Measurements from ENCODE around the gene ZFAND6.

Gene ZFAND6

DNA sequence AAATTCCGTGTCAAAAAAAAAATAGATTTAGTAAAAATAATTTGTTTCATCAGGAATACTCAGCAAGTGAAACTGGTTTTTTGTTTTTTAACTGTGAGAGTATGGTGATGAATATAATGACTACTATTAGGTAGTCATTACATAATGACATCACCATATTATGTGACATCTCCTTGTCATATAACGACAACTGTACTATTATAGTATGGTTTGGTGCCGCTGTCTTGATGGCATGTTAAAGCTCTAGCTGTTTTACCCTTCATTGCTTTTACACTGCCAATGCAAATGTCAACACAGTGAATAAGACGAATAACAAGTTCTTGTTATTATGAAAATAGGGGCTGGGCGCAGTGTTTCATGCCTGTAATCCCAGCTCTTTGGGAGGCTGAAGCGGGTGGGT is 47.7 kb downstream of the ZFAND6 start:
- no peak for TF ChIP-seq GATA3 (IDR thresholded peaks at IDR 0.05; ENCODE audit: low read depth, low read length)
- no peak for TF ChIP-seq GATA2 (IDR thresholded peaks at IDR 0.05; ENCODE audit: low read depth, low read length)

DNA sequence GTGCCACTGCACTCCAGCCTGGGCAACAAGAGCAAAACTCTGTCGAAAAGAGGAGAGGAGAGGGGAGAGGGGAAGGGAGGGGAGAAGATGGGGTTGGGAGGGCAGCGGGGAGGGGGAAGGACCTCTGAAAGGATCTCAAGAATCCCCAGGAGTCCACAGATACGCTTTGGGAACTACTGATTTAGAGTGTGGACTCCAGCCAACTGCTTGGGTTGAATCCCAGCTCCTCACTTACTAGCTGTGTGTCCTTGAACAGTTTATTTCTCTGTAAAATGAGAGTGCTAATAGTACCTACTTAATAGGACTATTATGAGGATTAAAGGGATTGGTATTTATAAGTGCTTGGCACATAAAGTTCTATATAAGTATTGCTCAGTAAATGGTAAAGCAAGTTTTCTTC is 48.3 kb downstream of the ZFAND6 start:
- TF ChIP-seq GATA2 (IDR thresholded peaks at IDR 0.05; ENCODE audit: low read depth, low read length) (no peak), GATA3 (IDR thresholded peaks at IDR 0.05; ENCODE audit: low read depth, low read length) (no peak)

DNA sequence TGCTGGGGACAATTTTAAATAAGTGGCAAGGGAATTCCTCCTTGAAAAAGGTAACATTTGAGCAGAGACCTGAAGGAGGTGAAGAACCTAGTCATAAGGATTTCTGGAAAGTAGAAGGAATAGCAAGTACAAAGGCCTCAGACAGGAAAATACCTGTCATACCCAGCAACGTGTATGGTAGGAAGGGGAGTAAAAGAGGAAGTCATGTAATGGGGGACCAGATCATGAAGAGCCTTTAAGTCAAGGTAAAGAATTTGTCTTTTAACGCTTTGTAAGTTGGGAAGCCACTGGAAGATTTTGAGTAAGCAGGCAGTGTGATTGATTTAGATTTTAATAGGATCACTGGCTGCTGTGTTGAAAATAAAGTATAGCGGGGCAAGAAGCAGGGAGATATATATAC is 49.9 kb downstream of the ZFAND6 start:
- TF ChIP-seq GATA2 (IDR thresholded peaks at IDR 0.05; ENCODE audit: low read depth, low read length): no peak
- TF ChIP-seq GATA3 (IDR thresholded peaks at IDR 0.05; ENCODE audit: low read depth, low read length): no peak

DNA sequence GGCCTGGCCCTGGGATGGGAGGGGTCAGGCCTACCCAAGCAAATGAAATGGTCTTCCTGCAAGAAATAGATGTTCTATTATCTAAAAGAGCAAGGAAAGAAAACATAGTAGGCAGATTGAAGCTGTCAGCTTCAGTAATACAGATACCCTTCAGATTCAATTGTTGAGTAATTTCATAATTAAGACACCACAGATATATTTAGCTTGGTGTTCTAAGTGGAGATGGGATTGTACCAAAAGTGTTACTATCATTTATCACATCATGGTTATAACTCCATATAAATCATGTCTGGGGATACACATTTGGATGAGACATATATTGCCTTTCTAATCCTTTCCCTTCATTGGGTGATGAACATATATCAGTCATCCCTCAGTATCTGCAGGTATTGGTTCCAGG is 51.4 kb downstream of the ZFAND6 start:
- TF ChIP-seq GATA2 (IDR thresholded peaks at IDR 0.05; ENCODE audit: low read depth, low read length) (no peak), GATA3 (IDR thresholded peaks at IDR 0.05; ENCODE audit: low read depth, low read length) (no peak)

DNA sequence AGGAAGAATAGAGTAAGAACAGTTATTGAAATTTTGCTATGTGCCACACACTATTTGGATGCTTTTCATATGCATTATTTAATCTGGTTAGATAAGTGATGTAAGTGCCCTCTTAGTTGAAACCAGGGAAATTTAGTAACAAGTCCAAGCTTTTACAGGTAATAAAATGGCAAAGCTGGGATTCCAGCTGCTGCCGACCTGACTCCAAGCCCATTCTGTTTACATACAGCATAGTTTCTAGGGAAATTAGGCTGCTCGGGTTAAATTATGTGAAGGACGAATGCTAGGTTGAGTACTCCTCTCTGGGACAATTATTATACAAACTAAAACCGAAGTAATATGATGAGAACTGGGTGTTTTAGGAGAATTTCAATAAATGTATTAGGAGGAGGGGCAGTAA is 54.6 kb downstream of the ZFAND6 start:
- TF ChIP-seq GATA3 (IDR thresholded peaks at IDR 0.05; ENCODE audit: low read depth, low read length): no peak
- TF ChIP-seq GATA2 (IDR thresholded peaks at IDR 0.05; ENCODE audit: low read depth, low read length): no peak

DNA sequence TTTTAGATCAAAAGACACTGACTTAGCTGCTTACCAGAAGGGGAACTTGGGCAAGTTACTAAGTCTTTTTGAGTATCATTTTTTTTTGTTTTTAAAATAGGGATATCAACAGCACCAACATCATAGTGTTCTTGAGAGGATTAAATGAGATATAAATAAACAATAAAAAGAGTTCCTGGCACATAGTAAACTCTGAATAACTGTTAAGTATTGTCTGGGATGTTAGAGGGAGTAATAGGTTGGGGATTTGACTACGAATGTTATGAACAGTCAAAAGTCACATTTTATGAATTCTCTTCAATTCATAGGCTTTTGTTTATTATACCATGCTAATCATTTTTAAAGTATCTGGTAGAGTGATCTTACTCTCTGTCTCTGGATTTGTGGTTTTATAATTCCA is 55.5 kb downstream of the ZFAND6 start:
- TF ChIP-seq GATA3 (IDR thresholded peaks at IDR 0.05; ENCODE audit: low read depth, low read length) (no peak), GATA2 (IDR thresholded peaks at IDR 0.05; ENCODE audit: low read depth, low read length) (no peak)

DNA sequence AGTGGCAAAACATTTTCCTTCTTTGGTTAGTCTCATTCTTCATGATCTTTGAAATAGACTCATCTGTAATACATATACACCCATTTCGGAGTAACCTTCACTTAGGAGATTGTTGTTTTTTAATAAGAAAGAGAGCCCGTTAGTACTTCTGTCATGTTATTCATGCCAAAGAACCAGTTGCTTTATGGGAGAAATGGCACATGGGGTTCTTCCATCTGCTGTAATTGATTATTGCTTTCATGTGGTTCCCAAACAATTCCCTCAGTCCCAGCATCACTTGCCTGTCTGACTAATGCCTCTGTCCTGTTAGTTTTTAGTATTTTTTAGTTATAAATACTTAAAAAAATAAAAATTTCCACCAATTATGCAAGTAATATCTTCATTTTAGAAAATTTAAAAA is 59.5 kb downstream of the ZFAND6 start:
- TF ChIP-seq GATA2 (IDR thresholded peaks at IDR 0.05; ENCODE audit: low read depth, low read length) (no peak), GATA3 (IDR thresholded peaks at IDR 0.05; ENCODE audit: low read depth, low read length) (no peak)

DNA sequence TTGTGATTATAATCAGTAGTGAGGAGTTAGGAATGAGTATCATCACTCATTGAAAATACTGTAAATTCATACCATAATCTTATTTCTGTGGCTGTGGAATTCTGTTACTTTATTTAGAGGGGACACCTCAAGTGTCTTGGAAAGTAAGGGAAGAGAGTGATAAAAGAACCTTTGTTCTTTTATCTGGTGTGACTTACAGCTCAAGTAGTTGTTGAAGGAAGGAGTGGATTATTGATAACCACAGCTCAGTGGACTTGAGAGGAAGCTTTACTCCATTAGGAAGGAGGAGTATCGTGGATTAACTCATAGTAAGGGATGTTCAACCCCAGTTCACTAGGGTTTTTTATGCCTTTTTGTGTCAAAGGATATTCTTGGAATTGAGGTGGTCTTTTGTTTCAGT is 61.2 kb downstream of the ZFAND6 start:
- TF ChIP-seq GATA3 (IDR thresholded peaks at IDR 0.05; ENCODE audit: low read depth, low read length) (no peak), GATA2 (IDR thresholded peaks at IDR 0.05; ENCODE audit: low read depth, low read length) (no peak)

DNA sequence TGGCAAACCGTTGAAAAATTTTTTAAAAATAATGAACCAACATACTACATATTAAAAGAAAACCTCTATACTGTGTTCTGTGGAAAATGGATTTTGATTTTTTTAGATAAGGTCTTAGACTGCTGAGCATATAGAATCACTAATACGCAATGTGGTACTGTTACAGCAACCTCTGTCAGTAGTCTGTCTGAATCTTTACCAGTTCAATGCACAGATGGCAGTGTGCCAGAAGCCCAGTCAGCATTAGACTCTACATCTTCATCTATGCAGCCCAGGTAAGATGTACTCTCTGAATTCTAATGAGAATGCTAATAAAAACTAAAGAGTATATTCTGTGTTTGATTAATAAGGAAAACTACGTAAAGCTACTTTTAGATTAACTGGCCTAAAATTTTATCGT is 62.1 kb downstream of the ZFAND6 start:
- TF ChIP-seq GATA2 (IDR thresholded peaks at IDR 0.05; ENCODE audit: low read depth, low read length) (no peak), GATA3 (IDR thresholded peaks at IDR 0.05; ENCODE audit: low read depth, low read length) (no peak)

DNA sequence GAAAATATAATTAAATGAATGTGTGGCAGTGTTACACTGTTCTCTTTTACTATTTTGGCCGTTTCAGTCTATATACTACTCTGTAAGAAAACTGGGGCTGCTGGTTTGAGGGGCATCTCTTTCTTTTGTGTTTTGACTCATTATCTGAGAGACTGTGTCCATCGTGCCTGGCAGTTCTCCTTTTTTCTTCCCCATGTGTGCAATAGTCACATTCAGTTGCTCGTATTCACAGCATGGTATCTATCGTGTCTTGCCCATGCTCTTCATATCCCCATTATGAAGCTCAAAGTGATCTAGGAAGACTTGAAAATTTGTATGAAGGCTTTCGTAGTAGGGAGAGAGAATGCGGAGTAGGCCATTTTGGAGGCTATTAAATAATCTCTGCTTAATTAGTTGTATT is 63.6 kb downstream of the ZFAND6 start:
- TF ChIP-seq GATA2 (IDR thresholded peaks at IDR 0.05; ENCODE audit: low read depth, low read length) (no peak), GATA3 (IDR thresholded peaks at IDR 0.05; ENCODE audit: low read depth, low read length) (no peak)

DNA sequence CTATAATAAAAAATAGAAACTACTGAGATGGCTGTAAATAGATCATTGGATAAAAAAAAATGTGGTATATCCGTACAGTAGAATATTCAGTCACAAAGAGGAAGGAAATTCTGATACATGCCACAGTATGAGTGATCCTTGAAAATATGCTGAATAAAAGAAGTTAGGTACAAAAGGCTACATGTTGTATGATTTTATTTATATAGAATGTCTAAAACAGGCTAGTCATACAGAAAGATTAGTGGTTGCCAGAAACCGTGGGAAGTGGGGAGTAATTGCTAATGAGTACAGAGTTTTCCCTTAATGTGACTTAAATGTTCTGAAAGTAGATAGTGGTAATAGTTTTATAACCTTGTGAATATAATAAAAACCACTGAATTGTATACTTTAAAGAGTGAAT is 68.4 kb downstream of the ZFAND6 start:
- TF ChIP-seq GATA3 (IDR thresholded peaks at IDR 0.05; ENCODE audit: low read depth, low read length) (no peak), GATA2 (IDR thresholded peaks at IDR 0.05; ENCODE audit: low read depth, low read length) (no peak)

DNA sequence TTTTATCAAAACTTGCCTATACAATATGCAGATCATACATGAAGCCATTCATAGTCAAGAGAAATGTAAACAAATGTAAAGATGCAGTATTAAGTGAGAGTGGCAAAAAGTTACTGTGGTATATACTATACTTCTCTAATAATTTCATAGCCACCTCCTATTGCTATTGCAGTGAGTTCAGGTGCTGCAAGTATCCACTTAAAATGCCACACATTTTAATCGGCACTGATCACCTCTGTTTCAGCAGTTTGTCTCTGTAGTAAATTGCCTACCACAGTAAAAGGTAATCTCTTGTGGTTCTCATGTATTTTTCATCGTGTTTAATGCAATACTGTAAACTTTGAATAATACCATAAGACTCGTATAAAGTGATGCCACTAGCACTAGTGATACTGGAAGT is 72.9 kb downstream of the ZFAND6 start:
- TF ChIP-seq GATA2 (IDR thresholded peaks at IDR 0.05; ENCODE audit: low read depth, low read length): no peak
- no peak for TF ChIP-seq GATA3 (IDR thresholded peaks at IDR 0.05; ENCODE audit: low read depth, low read length)

DNA sequence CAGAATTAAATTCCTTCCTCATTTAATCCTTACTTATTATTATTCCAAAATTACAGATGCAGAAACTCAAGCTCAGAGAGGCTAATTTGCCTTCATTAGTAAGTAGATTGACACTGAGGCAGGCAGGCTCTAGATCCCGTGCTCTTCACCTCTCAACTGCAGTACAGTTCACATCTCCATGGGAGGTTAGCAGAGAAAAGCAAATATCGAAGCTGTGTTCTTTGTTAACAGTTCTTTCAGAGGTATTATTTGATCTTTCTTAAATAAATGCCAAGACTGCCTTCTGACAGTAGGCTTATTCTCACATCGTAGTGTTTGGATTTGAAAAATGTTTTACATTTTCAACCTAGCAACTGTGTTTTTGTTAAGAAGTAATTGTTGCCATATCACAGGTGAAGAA is 77.4 kb downstream of the ZFAND6 start:
- TF ChIP-seq GATA3 (IDR thresholded peaks at IDR 0.05; ENCODE audit: low read depth, low read length) (no peak), GATA2 (IDR thresholded peaks at IDR 0.05; ENCODE audit: low read depth, low read length) (no peak)

DNA sequence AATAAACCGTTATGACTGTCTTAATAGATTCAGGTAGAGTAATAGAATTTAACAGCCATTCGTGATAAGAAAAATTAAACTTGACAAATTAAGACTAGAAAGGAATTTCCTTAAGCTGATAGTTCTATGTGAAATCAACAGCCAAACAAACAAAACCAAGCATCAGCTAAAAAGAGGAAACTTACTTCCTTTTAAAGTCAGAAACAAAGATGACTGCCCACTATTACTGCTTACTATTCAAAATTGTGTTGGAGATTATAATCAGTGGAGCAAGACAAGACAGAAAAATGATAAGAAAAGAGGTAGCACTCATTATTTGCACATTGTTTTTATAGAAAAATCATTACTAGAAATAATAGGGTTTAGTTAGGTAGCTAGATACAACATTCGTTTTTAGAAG is 79.5 kb downstream of the ZFAND6 start:
- TF ChIP-seq GATA2 (IDR thresholded peaks at IDR 0.05; ENCODE audit: low read depth, low read length) (no peak), GATA3 (IDR thresholded peaks at IDR 0.05; ENCODE audit: low read depth, low read length) (no peak)

DNA sequence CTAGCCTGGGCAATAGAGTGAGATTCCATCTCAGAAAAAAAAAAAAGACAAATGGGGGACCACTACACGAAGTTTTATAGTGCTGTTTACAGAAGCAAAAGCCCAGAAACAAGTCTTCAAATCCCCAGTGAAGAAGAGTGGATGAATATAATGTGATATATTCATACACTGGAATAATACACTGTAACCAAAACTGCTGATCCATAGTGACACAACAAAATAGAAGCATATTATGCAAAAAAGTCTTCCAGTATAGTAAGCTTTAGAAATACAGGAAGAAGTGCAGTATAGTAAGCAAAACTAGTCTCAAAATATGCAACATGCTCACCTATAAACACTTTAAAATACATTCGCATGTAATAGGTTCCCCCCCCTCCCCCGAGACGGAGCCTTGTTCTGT is 81.4 kb downstream of the ZFAND6 start:
- no peak for TF ChIP-seq GATA3 (IDR thresholded peaks at IDR 0.05; ENCODE audit: low read depth, low read length)
- no peak for TF ChIP-seq GATA2 (IDR thresholded peaks at IDR 0.05; ENCODE audit: low read depth, low read length)

DNA sequence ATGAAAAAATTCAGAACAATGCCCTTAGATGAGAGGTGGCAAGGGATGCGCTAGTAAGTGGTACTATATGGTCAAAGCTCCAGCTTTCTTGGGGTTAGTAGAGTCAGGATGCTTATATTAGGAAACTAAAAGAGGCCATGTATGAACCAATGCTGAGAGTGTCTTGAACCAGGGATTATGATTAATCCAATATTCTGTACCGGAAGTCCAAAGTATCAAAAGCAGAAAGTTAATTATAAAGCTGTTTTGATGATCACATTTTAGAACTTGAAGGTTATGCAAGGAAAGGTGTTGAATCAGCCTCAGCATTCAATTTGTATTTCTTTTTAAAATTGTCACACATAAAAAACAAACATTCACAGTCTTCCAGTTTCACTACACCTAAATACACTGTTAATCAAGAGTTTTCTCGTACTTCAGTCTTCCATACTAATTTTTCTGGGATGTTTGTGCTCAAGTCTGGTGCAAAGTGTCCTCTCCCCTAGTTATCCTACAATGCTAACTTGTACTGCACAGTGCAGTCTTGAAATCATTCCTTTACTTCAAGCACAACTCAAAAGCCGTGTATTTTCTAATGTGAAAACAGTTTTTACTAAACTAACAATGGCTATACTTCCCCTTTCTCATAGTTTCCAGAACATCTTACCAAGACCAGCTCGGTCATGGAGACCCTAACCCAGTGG is 82.6 kb downstream of the ZFAND6 start:
- TF ChIP-seq GATA3 (IDR thresholded peaks at IDR 0.05; ENCODE audit: low read depth, low read length) (no peak), GATA2 (IDR thresholded peaks at IDR 0.05; ENCODE audit: low read depth, low read length) (no peak)

All from SH-SY5Y (cell line).